RWPE1 (cell line): Measurements from ENCODE around the gene REXO2.

ENCODE experiments used
- CTCF ChIA-PET: fragments of 350-600 bp; sonication (Branson Sonifier 250); formaldehyde crosslinking; extraction: SDS; loops from one replicate; lab custom pipeline; 2021; lab: Yijun Ruan, JAX
- POLR2A ChIA-PET: fragments of 400-600 bp; formaldehyde crosslinking; extraction: SDS; loops from one replicate; lab custom pipeline; 2020; ENCODE audit warnings: antibody characterized with exemption; ENCODE audit not compliant: low non-redundant PET; lab: Yijun Ruan, JAX
- DNase-seq: peaks from one replicate; pipeline ENCODE4 v3.0.0; 2012; ENCODE audit warnings: low spot score
- H3K27ac ChIP-seq: fragments of 450-650 bp; 2 replicates; pipeline ENCODE4 v1.5.1; 2017
- TF ChIP-seq, protein P1 (sequence below): fragments of 450-650 bp; conservative IDR thresholded peaks from 2 replicates; pipeline ENCODE4 v1.5.1; 2017; ENCODE audit warnings: low read depth, mild to moderate bottlenecking

Gene REXO2

GRCh38 chr11:114472661-114473060, 33.4 kb downstream of the REXO2 start:
- no peak for DNase-seq
- TF ChIP-seq, protein P1, sequence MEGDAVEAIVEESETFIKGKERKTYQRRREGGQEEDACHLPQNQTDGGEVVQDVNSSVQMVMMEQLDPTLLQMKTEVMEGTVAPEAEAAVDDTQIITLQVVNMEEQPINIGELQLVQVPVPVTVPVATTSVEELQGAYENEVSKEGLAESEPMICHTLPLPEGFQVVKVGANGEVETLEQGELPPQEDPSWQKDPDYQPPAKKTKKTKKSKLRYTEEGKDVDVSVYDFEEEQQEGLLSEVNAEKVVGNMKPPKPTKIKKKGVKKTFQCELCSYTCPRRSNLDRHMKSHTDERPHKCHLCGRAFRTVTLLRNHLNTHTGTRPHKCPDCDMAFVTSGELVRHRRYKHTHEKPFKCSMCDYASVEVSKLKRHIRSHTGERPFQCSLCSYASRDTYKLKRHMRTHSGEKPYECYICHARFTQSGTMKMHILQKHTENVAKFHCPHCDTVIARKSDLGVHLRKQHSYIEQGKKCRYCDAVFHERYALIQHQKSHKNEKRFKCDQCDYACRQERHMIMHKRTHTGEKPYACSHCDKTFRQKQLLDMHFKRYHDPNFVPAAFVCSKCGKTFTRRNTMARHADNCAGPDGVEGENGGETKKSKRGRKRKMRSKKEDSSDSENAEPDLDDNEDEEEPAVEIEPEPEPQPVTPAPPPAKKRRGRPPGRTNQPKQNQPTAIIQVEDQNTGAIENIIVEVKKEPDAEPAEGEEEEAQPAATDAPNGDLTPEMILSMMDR, result no peak
- ChIA-PET CTCF (no interaction called here), POLR2A (no interaction called here)
- H3K27ac ChIP-seq, result no peak overlapping the region

GRCh38 chr11:114478001-114478410, 38.7 kb downstream of the REXO2 start:
- CTCF ChIA-PET, result interaction anchor here (0.7 kb wide), 1 partner anchor 65 kb away, joined by 3 read pairs; no protein-coding TSS in a partner anchor
- H3K27ac ChIP-seq, result no peak overlapping the region
- POLR2A ChIA-PET, result no interaction called here
- no peak for DNase-seq
- TF ChIP-seq, protein P1, result no peak

GRCh38 chr11:114478768-114479167, 39.5 kb downstream of the REXO2 start:
- no peak overlapping the region for H3K27ac ChIP-seq
- CTCF ChIA-PET, result no interaction called here
- peak; percentile 33 for DNase-seq
- POLR2A ChIA-PET, result no interaction called here
- TF ChIP-seq, protein P1, result no peak

- TF ChIP-seq, protein P1, result no peak
- DNase-seq, result no peak
- ChIA-PET POLR2A (no interaction called here), CTCF (no interaction called here)
- H3K27ac ChIP-seq, result no peak overlapping the region
Measured at GRCh38 chr11:114479331-114479730, 40.1 kb downstream of the REXO2 start.

- TF ChIP-seq, protein P1, result no peak
- no peak for DNase-seq
- ChIA-PET POLR2A (no interaction called here), CTCF (no interaction called here)
- H3K27ac ChIP-seq, result no peak overlapping the region
Measured at GRCh38 chr11:114482114-114482513, 42.8 kb downstream of the REXO2 start.

DNA sequence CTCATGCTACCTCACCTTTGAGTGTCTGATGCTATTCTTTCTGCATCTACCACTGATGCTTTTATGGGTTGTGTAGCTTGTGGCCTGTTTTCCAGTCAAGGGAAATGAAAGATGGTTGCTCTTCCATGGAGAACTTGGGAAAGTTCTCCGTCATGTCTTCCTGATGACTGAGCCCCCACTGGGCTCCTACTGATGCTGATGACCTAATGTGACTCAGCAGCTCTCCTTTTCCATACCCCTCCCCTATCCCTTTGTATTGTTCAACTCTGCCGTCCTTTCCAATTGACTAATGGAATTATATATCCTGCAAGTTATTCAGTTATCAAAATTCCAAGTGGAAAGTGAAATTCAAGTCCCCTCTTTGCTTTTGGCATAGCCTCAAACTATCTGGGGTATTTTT, 44.7 kb downstream of the REXO2 start:
- CTCF ChIA-PET, result no interaction called here
- H3K27ac ChIP-seq, result no peak overlapping the region
- TF ChIP-seq, protein P1, result no peak
- POLR2A ChIA-PET, result no interaction called here
- DNase-seq, result no peak
